ENCODE data around the gene SMIM41. TPM values are rescaled to one million over a fixed set of nuclear protein-coding genes. Genes with fewer than 3 reads are reported as not detected.

Gene SMIM41
- polyA plus RNA-seq: under 1 TPM; 0.18 to 0.22 TPM

DNA sequence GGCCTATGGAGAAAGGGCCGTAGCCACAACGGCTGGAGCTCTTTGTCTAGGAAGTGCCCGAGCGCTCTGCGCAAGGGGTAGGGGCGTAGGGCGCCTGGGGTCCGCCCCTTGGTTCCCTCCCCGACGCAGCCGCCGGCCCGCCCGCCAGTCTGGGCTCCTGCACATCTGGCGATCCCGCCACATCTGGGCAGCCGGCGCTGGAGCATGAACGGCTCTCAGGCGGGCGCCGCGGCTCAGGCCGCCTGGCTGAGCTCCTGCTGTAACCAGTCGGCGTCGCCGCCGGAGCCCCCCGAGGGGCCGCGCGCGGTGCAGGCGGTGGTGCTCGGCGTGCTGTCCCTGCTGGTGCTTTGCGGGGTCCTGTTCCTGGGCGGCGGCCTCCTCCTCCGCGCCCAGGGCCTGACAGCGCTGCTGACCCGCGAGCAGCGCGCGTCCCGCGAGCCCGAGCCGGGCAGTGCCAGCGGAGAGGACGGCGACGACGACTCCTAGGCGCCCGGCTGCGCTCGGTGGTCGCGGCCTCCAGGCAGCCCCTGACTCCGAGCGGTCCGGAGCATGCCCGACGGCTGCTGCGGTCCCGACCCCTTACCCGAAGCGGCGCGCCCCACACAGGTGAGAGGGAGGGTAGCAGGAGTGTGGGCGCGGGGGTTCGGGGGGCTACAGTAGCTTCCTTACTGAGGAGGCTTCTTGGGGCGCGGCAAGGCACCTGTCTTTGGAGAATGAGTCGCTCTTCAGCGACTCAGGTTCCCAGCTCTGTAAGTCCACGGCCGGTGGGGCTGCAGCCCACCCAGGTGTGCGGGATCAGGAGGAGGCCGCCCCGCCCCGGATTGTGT lies at the start of gene SMIM41:
SMIM41 (plus strand) TSS at position 129 of the 827 bp plus-strand sequence; CDS start at position 205, 76 bp downstream.
- Histone ChIP-seq H3K36me3 (ENCODE audit: control insufficient read depth in 2 of 2, insufficient read depth in 2 of 2, low read length in 1 of 2) (peaks cover 4 to 32% of the 10 kb centered on the region in 2 donors), H3K9me3 (ENCODE audit: control insufficient read depth in 2 of 2, insufficient read depth in 1 of 2, low read depth in 1 of 2, low read length in 1 of 2) (no peaks in the 10 kb centered on the region), H3K27me3 (ENCODE audit: control insufficient read depth in 1 of 2, insufficient read depth in 2 of 2, low read length in 2 of 2) (no peaks in the 10 kb centered on the region), H3K4me3 (ENCODE audit: low read depth in 1 of 2, low read length in 2 of 2) (no peak within 1 kb of the TSS), H3K4me1 (ENCODE audit: control insufficient read depth in 2 of 2, insufficient read depth in 2 of 2, low read length in 1 of 2) (peaks cover 0 to 2% of the 10 kb centered on the region in 2 donors), H3K27ac (ENCODE audit: low read depth in 2 of 2, low read length in 1 of 2) (peak within 1 kb of the TSS in 1 of 2 donors; percentile 15)
- 73 to 79% methylated on average over 69 to 87 of the region's 87 CpGs for WGBS, 2 donors

DNA sequence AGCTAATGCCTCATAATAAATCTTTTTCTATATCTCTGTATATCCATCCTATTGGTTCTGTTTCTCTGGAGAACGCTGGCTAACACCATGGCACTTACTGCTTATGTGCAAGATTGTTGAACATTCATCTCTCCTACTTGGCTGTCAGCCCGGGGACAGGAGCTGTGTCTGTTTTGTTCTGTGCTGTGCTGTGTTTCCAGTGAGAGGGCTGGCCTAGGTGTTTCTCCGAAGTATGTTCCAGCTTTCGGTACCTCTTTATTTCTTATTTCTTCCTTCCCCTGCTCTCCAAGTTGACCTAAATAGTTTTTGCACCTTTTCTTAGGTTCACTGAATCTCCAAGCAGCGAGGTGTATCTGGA lies 47.1 kb upstream of the SMIM41 start:
- WGBS, 2 donors: 3 to 5% methylated on average over 5 of the region's 5 CpGs

DNA sequence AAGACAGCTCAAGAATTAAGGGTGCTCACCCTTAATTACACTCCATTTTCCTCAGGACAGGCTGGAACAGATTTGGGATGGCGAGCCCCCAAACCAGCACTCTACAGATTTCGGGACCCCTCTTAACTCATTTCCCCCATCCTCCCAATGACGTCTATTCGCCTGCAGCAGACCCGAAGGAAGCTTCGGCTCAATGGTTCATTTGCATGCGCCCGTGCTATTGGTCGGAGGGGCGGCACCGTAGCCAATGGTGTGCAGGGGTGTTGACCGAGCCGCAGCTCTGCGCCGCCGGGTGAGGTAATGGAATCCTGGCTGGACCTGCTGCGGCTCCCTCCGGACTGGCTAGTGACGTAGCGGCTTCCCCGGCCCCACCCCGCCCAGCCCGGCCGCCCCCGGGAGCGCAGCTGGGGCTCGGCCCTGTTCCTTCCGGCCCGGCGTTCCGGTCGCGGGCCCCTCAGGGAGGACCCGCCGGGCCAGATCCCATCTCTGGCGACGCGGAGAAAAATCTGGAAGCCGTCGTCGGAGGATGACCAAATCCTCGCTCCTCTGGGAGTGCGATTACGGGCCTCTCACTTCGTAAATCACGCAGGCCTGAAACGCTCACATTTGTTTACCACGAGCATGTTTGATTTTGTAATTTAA lies 46.6 kb upstream of the SMIM41 start:
- peak overlapping the region; percentile 26 to 29 for H3K4me3 ChIP-seq (ENCODE audit: low read depth in 1 of 2, low read length in 2 of 2)
- H3K27ac ChIP-seq (ENCODE audit: low read depth in 2 of 2, low read length in 1 of 2): peak overlapping the region; percentile 79 to 86
- H3K9me3 ChIP-seq (ENCODE audit: control insufficient read depth in 2 of 2, insufficient read depth in 1 of 2, low read depth in 1 of 2, low read length in 1 of 2): no peaks in the 10 kb centered on the region
- no peaks in the 10 kb centered on the region for H3K36me3 ChIP-seq (ENCODE audit: control insufficient read depth in 2 of 2, insufficient read depth in 2 of 2, low read length in 1 of 2)
- no peaks in the 10 kb centered on the region for H3K27me3 ChIP-seq (ENCODE audit: control insufficient read depth in 1 of 2, insufficient read depth in 2 of 2, low read length in 2 of 2)
- 0 to 1% methylated on average over 43 to 48 of the region's 48 CpGs for WGBS, 2 donors
- peaks cover 5 to 7% of the 10 kb centered on the region in 2 donors for H3K4me1 ChIP-seq (ENCODE audit: control insufficient read depth in 2 of 2, insufficient read depth in 2 of 2, low read length in 1 of 2)

More for the DNA sequence above, 47.1 kb upstream of the SMIM41 start:
- Histone ChIP-seq H3K27ac (ENCODE audit: low read depth in 2 of 2, low read length in 1 of 2) (peak overlapping the region; percentile 69 to 86), H3K27me3 (ENCODE audit: control insufficient read depth in 1 of 2, insufficient read depth in 2 of 2, low read length in 2 of 2) (no peaks in the 10 kb centered on the region), H3K4me1 (ENCODE audit: control insufficient read depth in 2 of 2, insufficient read depth in 2 of 2, low read length in 1 of 2) (peaks cover 4% of the 10 kb centered on the region in 2 donors), H3K9me3 (ENCODE audit: control insufficient read depth in 2 of 2, insufficient read depth in 1 of 2, low read depth in 1 of 2, low read length in 1 of 2) (no peaks in the 10 kb centered on the region), H3K36me3 (ENCODE audit: control insufficient read depth in 2 of 2, insufficient read depth in 2 of 2, low read length in 1 of 2) (no peaks in the 10 kb centered on the region), H3K4me3 (ENCODE audit: low read depth in 1 of 2, low read length in 2 of 2) (no peak overlapping the region)

DNA sequence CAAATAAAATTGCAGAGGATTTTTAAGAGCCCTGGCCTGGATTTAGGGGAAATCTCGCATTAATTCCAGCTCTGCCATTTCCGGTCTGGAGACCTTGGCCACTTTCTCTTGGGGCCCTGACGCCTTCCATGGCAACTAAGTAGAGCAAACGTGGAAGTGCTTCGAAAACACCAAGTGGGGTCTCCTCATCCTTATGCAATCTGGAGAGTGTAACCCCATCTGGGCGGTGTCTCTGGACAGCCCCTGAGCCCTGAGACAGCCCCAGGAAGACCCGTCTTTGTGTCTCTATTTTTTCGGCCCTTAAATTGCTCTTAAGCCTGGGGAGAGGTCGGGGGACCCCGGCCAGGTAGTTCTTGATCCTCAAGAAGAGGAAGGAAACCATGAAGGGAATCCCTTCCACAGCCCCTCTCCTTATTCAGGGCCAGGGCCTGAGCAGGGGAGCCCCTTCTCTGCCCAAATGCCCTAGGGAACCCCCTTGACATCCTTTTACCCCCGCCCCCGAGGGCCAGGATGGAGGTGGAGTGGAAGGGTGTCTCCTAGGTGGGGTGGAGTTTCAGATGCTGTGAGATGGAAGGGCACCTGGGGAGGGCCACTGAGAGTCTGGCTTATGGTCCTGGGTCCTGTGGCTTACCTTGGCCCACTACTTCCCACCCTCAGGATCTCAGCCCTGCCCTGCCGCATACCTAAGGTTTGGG lies 45.9 kb upstream of the SMIM41 start:
- Histone ChIP-seq H3K27ac (ENCODE audit: low read depth in 2 of 2, low read length in 1 of 2) (peak overlapping the region; percentile 79 to 86), H3K27me3 (ENCODE audit: control insufficient read depth in 1 of 2, insufficient read depth in 2 of 2, low read length in 2 of 2) (no peaks in the 10 kb centered on the region), H3K4me1 (ENCODE audit: control insufficient read depth in 2 of 2, insufficient read depth in 2 of 2, low read length in 1 of 2) (peaks cover 5 to 7% of the 10 kb centered on the region in 2 donors), H3K9me3 (ENCODE audit: control insufficient read depth in 2 of 2, insufficient read depth in 1 of 2, low read depth in 1 of 2, low read length in 1 of 2) (no peaks in the 10 kb centered on the region), H3K4me3 (ENCODE audit: low read depth in 1 of 2, low read length in 2 of 2) (peak overlapping the region in 1 of 2 donors; percentile 29), H3K36me3 (ENCODE audit: control insufficient read depth in 2 of 2, insufficient read depth in 2 of 2, low read length in 1 of 2) (no peaks in the 10 kb centered on the region)
- WGBS, 2 donors: 64 to 65% methylated on average over 13 of the region's 13 CpGs

DNA sequence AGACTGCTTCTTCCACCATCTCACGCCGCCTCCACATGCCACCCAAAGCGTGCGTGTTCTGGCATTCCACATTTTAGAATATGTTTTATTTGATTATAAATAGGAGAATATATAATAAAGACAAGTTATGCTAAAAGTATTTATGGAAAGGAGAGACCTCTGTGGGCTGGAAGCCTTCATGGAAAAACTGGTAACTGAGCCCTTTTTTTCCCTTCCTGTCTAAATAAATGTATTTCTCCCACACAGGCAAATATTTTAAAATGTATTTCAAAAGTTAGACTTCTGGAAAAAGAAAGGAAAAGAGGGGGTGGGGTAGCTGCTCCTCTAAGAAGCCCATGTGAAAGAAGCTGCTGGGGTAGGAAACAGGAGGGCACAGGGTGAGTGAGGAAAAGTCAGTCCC lies 44.3 kb upstream of the SMIM41 start:
- 92 to 95% methylated on average over 4 of the region's 4 CpGs for WGBS, 2 donors
- Histone ChIP-seq H3K4me3 (ENCODE audit: low read depth in 1 of 2, low read length in 2 of 2) (no peak overlapping the region), H3K9me3 (ENCODE audit: control insufficient read depth in 2 of 2, insufficient read depth in 1 of 2, low read depth in 1 of 2, low read length in 1 of 2) (no peaks in the 10 kb centered on the region), H3K36me3 (ENCODE audit: control insufficient read depth in 2 of 2, insufficient read depth in 2 of 2, low read length in 1 of 2) (no peaks in the 10 kb centered on the region), H3K27ac (ENCODE audit: low read depth in 2 of 2, low read length in 1 of 2) (no peak overlapping the region), H3K4me1 (ENCODE audit: control insufficient read depth in 2 of 2, insufficient read depth in 2 of 2, low read length in 1 of 2) (peaks cover 5 to 7% of the 10 kb centered on the region in 2 donors), H3K27me3 (ENCODE audit: control insufficient read depth in 1 of 2, insufficient read depth in 2 of 2, low read length in 2 of 2) (no peaks in the 10 kb centered on the region)

DNA sequence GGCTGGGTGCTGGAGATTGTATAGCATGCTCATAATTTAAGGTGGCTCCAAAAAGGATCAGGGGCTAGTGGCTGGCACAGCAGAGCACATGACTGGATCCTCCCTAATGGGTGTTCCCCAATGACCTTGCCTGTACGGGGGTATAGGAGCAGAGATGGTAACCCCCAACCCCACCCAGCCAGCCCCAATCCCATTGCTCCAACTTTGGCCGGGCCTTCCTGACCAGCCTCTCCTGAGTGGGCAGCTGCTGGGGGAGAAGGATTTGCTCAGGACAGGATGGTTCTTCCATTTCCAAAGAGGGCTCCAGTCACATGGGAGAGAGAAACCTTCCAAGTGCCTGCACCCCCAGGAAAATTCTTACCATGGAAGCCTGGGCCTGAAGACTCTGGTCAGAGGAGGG lies 43.6 kb upstream of the SMIM41 start:
- Histone ChIP-seq H3K27me3 (ENCODE audit: control insufficient read depth in 1 of 2, insufficient read depth in 2 of 2, low read length in 2 of 2) (no peaks in the 10 kb centered on the region), H3K27ac (ENCODE audit: low read depth in 2 of 2, low read length in 1 of 2) (no peak overlapping the region), H3K36me3 (ENCODE audit: control insufficient read depth in 2 of 2, insufficient read depth in 2 of 2, low read length in 1 of 2) (no peaks in the 10 kb centered on the region), H3K4me3 (ENCODE audit: low read depth in 1 of 2, low read length in 2 of 2) (no peak overlapping the region), H3K9me3 (ENCODE audit: control insufficient read depth in 2 of 2, insufficient read depth in 1 of 2, low read depth in 1 of 2, low read length in 1 of 2) (no peaks in the 10 kb centered on the region), H3K4me1 (ENCODE audit: control insufficient read depth in 2 of 2, insufficient read depth in 2 of 2, low read length in 1 of 2) (peaks cover 5 to 7% of the 10 kb centered on the region in 2 donors)
- 80 to 90% methylated on average over 2 of the region's 2 CpGs for WGBS, 2 donors

DNA sequence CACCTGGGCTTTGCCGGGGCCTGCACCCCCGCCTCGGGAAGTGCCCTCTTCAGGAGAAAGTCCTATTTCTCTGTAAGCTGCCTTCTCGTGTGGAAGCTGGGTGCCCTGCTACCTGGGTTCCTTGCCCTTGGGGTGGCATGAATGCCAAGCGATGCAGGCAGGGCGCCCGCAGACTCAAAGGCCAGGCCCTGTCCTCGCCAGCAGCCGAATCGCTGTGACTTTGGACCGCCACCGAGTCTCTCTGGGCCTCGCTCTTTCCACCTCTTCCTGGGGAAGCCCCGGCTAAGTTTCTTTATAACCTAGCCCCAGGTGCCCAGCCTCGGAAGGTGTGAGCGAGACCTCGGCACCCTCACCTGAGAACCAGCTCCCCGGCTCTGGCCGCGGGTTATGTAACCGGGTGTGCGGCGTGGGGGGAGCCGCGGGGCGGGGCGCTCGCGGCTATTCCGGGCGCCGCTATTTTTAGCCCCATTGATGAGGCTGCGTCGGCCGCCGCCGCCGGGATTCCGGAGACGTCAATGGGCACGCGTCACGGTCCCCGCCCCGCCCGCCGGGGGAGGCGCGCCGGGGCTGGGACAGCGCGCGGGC lies 42.8 kb upstream of the SMIM41 start:
- Histone ChIP-seq H3K36me3 (ENCODE audit: control insufficient read depth in 2 of 2, insufficient read depth in 2 of 2, low read length in 1 of 2) (peaks cover 0 to 1% of the 10 kb centered on the region in 2 donors), H3K27ac (ENCODE audit: low read depth in 2 of 2, low read length in 1 of 2) (peak overlapping the region; percentile 76 to 85), H3K4me1 (ENCODE audit: control insufficient read depth in 2 of 2, insufficient read depth in 2 of 2, low read length in 1 of 2) (peaks cover 7 to 8% of the 10 kb centered on the region in 2 donors), H3K27me3 (ENCODE audit: control insufficient read depth in 1 of 2, insufficient read depth in 2 of 2, low read length in 2 of 2) (no peaks in the 10 kb centered on the region), H3K9me3 (ENCODE audit: control insufficient read depth in 2 of 2, insufficient read depth in 1 of 2, low read depth in 1 of 2, low read length in 1 of 2) (no peaks in the 10 kb centered on the region), H3K4me3 (ENCODE audit: low read depth in 1 of 2, low read length in 2 of 2) (peak overlapping the region; percentile 20 to 54)
- WGBS, 2 donors: 5 to 6% methylated on average over 50 to 53 of the region's 53 CpGs

DNA sequence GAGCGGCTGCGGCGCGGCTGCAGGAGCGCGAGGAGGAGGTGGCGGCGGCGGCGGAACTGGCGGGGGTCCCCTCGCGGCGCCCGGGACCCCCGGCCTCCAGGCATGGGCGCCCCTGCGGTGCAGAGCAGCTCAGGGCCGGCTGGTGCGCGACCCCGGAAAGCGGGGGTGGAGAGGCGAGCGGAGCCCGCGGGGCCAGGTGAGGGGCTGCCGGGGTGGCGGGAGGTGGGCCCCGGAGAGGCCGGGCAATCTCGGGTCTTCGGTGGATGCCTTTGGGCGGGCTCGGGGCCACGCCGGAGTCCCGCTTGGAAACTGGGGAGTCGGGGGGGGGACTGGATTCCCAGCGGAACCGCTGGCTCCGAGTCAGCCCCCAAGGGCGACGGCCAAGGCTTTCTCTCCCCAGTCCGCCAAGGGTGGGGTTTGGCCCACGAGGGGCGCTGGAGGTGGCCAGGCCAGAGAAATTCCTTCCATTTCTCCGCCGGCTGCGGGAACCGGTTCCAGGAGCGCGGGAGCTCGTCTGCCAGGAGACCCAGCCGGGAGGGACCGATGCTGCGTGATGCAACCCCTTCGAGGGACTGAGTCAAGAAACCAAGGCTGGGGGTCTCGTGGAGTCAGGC lies 42.1 kb upstream of the SMIM41 start:
- 2% methylated on average over 49 to 59 of the region's 59 CpGs for WGBS, 2 donors
- Histone ChIP-seq H3K27ac (ENCODE audit: low read depth in 2 of 2, low read length in 1 of 2) (peak overlapping the region; percentile 81 to 85), H3K9me3 (ENCODE audit: control insufficient read depth in 2 of 2, insufficient read depth in 1 of 2, low read depth in 1 of 2, low read length in 1 of 2) (no peaks in the 10 kb centered on the region), H3K4me3 (ENCODE audit: low read depth in 1 of 2, low read length in 2 of 2) (peak overlapping the region; percentile 41 to 54), H3K27me3 (ENCODE audit: control insufficient read depth in 1 of 2, insufficient read depth in 2 of 2, low read length in 2 of 2) (no peaks in the 10 kb centered on the region), H3K36me3 (ENCODE audit: control insufficient read depth in 2 of 2, insufficient read depth in 2 of 2, low read length in 1 of 2) (peaks cover 0 to 3% of the 10 kb centered on the region in 2 donors), H3K4me1 (ENCODE audit: control insufficient read depth in 2 of 2, insufficient read depth in 2 of 2, low read length in 1 of 2) (peaks cover 7 to 11% of the 10 kb centered on the region in 2 donors)

DNA sequence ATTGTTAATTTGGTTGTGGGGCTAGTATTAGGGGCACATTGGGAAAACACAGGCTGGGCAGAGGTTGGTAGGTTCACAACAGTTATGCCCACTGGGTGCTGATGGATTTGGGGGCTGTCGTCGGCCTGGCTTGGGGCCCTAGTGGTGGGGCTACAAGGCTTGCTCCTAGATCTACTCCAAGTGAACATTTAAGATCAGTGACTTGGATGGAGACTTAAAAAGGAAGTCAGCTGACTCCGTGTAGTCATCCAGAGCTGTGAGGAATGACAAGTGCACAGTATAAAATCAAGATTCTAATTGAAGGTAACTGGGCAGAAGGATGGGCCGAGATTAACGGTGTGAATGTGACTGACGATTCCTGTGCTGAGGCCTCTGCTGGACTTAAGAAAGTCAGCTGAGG lies 41.1 kb upstream of the SMIM41 start:
- H3K36me3 ChIP-seq (ENCODE audit: control insufficient read depth in 2 of 2, insufficient read depth in 2 of 2, low read length in 1 of 2): peaks cover 0 to 3% of the 10 kb centered on the region in 2 donors
- no peaks in the 10 kb centered on the region for H3K27me3 ChIP-seq (ENCODE audit: control insufficient read depth in 1 of 2, insufficient read depth in 2 of 2, low read length in 2 of 2)
- peaks cover 7 to 11% of the 10 kb centered on the region in 2 donors for H3K4me1 ChIP-seq (ENCODE audit: control insufficient read depth in 2 of 2, insufficient read depth in 2 of 2, low read length in 1 of 2)
- no peak overlapping the region for H3K4me3 ChIP-seq (ENCODE audit: low read depth in 1 of 2, low read length in 2 of 2)
- WGBS, 2 donors: 71 to 78% methylated on average over 6 of the region's 6 CpGs
- no peaks in the 10 kb centered on the region for H3K9me3 ChIP-seq (ENCODE audit: control insufficient read depth in 2 of 2, insufficient read depth in 1 of 2, low read depth in 1 of 2, low read length in 1 of 2)
- H3K27ac ChIP-seq (ENCODE audit: low read depth in 2 of 2, low read length in 1 of 2): peak overlapping the region in 1 of 2 donors; percentile 52
